ENCODE data around the gene LDLRAD3.

DNA sequence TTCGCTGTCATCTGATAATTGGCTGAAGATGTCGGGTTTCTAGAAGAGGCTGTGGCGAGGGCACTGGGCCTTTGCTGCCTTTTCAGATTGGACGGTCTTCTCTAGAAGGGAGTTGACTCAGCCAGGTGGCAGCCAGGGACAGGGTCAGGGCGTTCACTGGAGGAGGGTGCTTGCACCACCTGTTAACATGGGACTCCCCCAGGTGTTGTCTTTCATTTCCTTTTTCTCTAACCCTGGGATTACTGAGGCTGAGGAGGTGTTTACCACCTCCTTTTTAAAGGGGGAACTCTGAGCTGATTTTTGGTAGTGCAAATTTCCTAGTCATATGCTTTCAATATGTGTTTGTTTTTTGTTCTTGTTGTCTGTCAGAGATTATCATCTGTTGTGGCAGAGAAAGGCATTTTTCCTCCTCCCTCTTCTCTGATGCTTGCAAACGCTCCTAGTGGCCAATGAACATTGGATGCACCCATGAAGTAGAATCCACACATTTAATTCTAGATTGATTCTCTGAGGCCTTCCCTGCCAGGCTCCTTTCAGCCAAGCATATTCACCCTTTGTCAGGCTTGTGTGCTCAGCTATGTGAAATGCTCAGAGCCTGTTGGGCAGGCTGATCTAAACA lies 54.1 kb downstream of the LDLRAD3 start:
- TF ChIP-seq EZH2phosphoT487 (IDR thresholded peaks at IDR 0.05), result no peak
- TF ChIP-seq, protein P1, sequence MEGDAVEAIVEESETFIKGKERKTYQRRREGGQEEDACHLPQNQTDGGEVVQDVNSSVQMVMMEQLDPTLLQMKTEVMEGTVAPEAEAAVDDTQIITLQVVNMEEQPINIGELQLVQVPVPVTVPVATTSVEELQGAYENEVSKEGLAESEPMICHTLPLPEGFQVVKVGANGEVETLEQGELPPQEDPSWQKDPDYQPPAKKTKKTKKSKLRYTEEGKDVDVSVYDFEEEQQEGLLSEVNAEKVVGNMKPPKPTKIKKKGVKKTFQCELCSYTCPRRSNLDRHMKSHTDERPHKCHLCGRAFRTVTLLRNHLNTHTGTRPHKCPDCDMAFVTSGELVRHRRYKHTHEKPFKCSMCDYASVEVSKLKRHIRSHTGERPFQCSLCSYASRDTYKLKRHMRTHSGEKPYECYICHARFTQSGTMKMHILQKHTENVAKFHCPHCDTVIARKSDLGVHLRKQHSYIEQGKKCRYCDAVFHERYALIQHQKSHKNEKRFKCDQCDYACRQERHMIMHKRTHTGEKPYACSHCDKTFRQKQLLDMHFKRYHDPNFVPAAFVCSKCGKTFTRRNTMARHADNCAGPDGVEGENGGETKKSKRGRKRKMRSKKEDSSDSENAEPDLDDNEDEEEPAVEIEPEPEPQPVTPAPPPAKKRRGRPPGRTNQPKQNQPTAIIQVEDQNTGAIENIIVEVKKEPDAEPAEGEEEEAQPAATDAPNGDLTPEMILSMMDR (IDR thresholded peaks at IDR 0.05), result no peak
